CD4-positive, alpha-beta memory T cell (primary cell): ENCODE data around the gene PRR15L. TPM values are rescaled to one million over a fixed set of nuclear protein-coding genes. Genes with fewer than 3 reads are reported as not detected.

Experiments used
- CTCF ChIA-PET: fragments of 350-600 bp; sonication (Branson Sonifier 250); formaldehyde crosslinking; loops from one replicate; lab custom pipeline; 2021; ENCODE audit warnings: inconsistent platforms; ENCODE audit not compliant: partially characterized antibody; lab: Charles Lee
- POLR2A ChIA-PET: fragments of 350-600 bp; sonication (Branson Sonifier 250); formaldehyde crosslinking; loops from one replicate; lab custom pipeline; 2021; ENCODE audit not compliant: partially characterized antibody; lab: Charles Lee
- DNase-seq, 5 donors: peaks; one replicate each; pipeline versions ENCODE4 v3.0.0 to v3.0.0-alpha.2; 2020 to 2022; ENCODE audit warnings: mixed read lengths in 1 of 5
- H3K27ac ChIP-seq: one replicate; pipeline ENCODE4 v1.7.0; 2013; ENCODE audit warnings: low read depth, low read length
- H3K27me3 ChIP-seq: 2 replicates; pipeline ENCODE4 v1.7.0; 2013; ENCODE audit warnings: mild to moderate bottlenecking, low read length, moderate library complexity; ENCODE audit not compliant: insufficient read depth
- H3K36me3 ChIP-seq: 2 replicates; pipeline ENCODE4 v1.7.0; 2013; ENCODE audit warnings: mild to moderate bottlenecking, low read length, moderate library complexity; ENCODE audit not compliant: insufficient read depth
- H3K4me1 ChIP-seq: 2 replicates; pipeline ENCODE4 v1.7.0; 2013; ENCODE audit warnings: mild to moderate bottlenecking, low read length, moderate library complexity; ENCODE audit not compliant: insufficient read depth
- H3K4me3 ChIP-seq, 2 donors: one replicate each; pipeline ENCODE4 v1.7.0; 2013; ENCODE audit warnings: low read length in 2 of 2, mild to moderate bottlenecking in 1 of 2
- H3K9me3 ChIP-seq, 2 donors: one replicate each; pipeline ENCODE4 v1.7.0; 2013; ENCODE audit warnings: low read length in 2 of 2, control low read depth in 1 of 2; ENCODE audit not compliant: control insufficient read depth in 1 of 2
- H3K27ac Mint-ChIP-seq, 7 donors: one replicate each; pipeline ENCODE4 v1.8.0; 2020 to 2021; ENCODE audit warnings: mixed read lengths in 7 of 7, mild to moderate bottlenecking in 6 of 7, inconsistent platforms in 3 of 7, moderate library complexity in 3 of 7
- H3K27me3 Mint-ChIP-seq, 2 donors: one replicate each; pipeline ENCODE4 v1.8.0; 2020 to 2021; ENCODE audit warnings: mixed read lengths in 2 of 2
- H3K36me3 Mint-ChIP-seq, 2 donors: one replicate each; pipeline ENCODE4 v1.8.0; 2020 to 2021; ENCODE audit warnings: mixed read lengths in 2 of 2, inconsistent platforms in 1 of 2, mild to moderate bottlenecking in 1 of 2
- H3K4me1 Mint-ChIP-seq, 4 donors: one replicate each; pipeline ENCODE4 v1.8.0; 2020 to 2021; ENCODE audit warnings: mixed read lengths in 4 of 4, mild to moderate bottlenecking in 1 of 4
- H3K4me3 Mint-ChIP-seq, 8 donors: one replicate each; pipeline ENCODE4 v1.8.0; 2020 to 2021; ENCODE audit warnings: mixed read lengths in 8 of 8, mild to moderate bottlenecking in 7 of 8, moderate library complexity in 6 of 8, inconsistent platforms in 3 of 8
- H3K9me3 Mint-ChIP-seq, 8 donors: one replicate each; pipeline ENCODE4 v1.8.0; 2020 to 2021; ENCODE audit warnings: mixed read lengths in 8 of 8, mild to moderate bottlenecking in 5 of 8, inconsistent platforms in 3 of 8, moderate library complexity in 1 of 8
- intact Hi-C: fragments of 100-400 bp; cut with micrococcal nuclease; formaldehyde crosslinking; loops from one replicate; pipeline ENCODE4 v1.15.1; 2023
- polyA plus RNA-seq, 2 donors: library from polyadenylated mRNA; unstranded; fragments of 300-500 nt; fragmentation: Illumina TruSeq; gene quantifications; one replicate each; pipeline ENCODE4 v1.2.3, GENCODE V29; 2021
- total RNA-seq, 2 experiments: library from RNA; stranded (reverse); gene quantifications; one replicate each; pipeline ENCODE4 v1.2.3, GENCODE V29; 2021

Gene PRR15L
- total and polyA plus RNA-seq, 4 experiments from 2014 or later: 0.11 TPM; not detected in 3

GRCh38 chr17:47962901-47963300, 5.2 kb upstream of the PRR15L start:
- Histone ChIP-seq H3K4me3 (no peak overlapping the region), H3K27me3 (no peaks in the 10 kb centered on the region), H3K4me1 (no peaks in the 10 kb centered on the region), H3K36me3 (no peaks in the 10 kb centered on the region), H3K27ac (no peak overlapping the region), H3K9me3 (no peaks in the 10 kb centered on the region)
- Mint-ChIP-seq H3K4me1 (no peaks in the 10 kb centered on the region), H3K36me3 (no peaks in the 10 kb centered on the region), H3K9me3 (peaks cover 0 to 1% (median 0%) of the 10 kb centered on the region in 8 donors), H3K4me3 (no peak overlapping the region), H3K27ac (no peak overlapping the region), H3K27me3 (no peaks in the 10 kb centered on the region)
- POLR2A ChIA-PET: no interaction called here
- no peak for DNase-seq
- intact Hi-C loops: no loop called here
- CTCF ChIA-PET: interaction anchor here (9.9 kb wide), 1 partner anchor 17 kb away, joined by 244 read pairs; the partner anchor contains the start of gene PNPO

- Histone ChIP-seq H3K4me3 (no peak overlapping the region), H3K36me3 (no peaks in the 10 kb centered on the region), H3K27me3 (no peaks in the 10 kb centered on the region), H3K4me1 (no peaks in the 10 kb centered on the region), H3K27ac (no peak overlapping the region), H3K9me3 (no peaks in the 10 kb centered on the region)
- Mint-ChIP-seq H3K4me1 (no peaks in the 10 kb centered on the region), H3K4me3 (no peak overlapping the region), H3K9me3 (peaks cover 0 to 1% (median 0%) of the 10 kb centered on the region in 8 donors), H3K27me3 (no peaks in the 10 kb centered on the region), H3K36me3 (no peaks in the 10 kb centered on the region), H3K27ac (peak overlapping the region in 1 of 7 donors; percentile 9)
- CTCF ChIA-PET: interaction anchor here (1.4 kb wide), 1 partner anchor 10 kb away, joined by 3 read pairs; the partner anchor contains the start of gene CDK5RAP3
- intact Hi-C loops: no loop called here
- POLR2A ChIA-PET: interaction anchor here (0.9 to 1.4 kb wide), 2 partner anchors 9 to 13 kb away, joined by 3 to 6 read pairs; partner anchors contain the start of gene CDK5RAP3
- no peak for DNase-seq
Observed at GRCh38 chr17:47961406-47961805, 3.7 kb upstream of the PRR15L start.

GRCh38 chr17:47959825-47960655, 2.4 kb upstream of the PRR15L start:
- DNase-seq: no peak
- no peaks in the 10 kb centered on the region for H3K36me3 Mint-ChIP-seq
- Histone ChIP-seq H3K9me3 (no peaks in the 10 kb centered on the region), H3K4me1 (no peaks in the 10 kb centered on the region), H3K27ac (no peak overlapping the region), H3K36me3 (no peaks in the 10 kb centered on the region), H3K4me3 (no peak overlapping the region), H3K27me3 (no peaks in the 10 kb centered on the region)
- H3K27ac Mint-ChIP-seq: no peak overlapping the region
- no peaks in the 10 kb centered on the region for H3K27me3 Mint-ChIP-seq
- peaks cover 0 to 1% (median 0%) of the 10 kb centered on the region in 8 donors for H3K9me3 Mint-ChIP-seq
- no peak overlapping the region for H3K4me3 Mint-ChIP-seq
- intact Hi-C loops: no loop called here
- CTCF ChIA-PET: interaction anchor here (0.9 to 2.5 kb wide), 3 partner anchors 10 to 19 kb away, joined by 3 to 34 read pairs (median 8); partner anchors contain the start of gene CDK5RAP3
- POLR2A ChIA-PET: interaction anchor here (1.2 kb wide), 1 partner anchor 10 kb away, joined by 4 read pairs; no protein-coding TSS in a partner anchor
- no peaks in the 10 kb centered on the region for H3K4me1 Mint-ChIP-seq

GRCh38 chr17:47956791-47957590, 692 bp downstream of the PRR15L start:
- Mint-ChIP-seq H3K27ac (peak overlapping the region in 1 of 7 donors; percentile 68), H3K36me3 (peaks cover 0 to 4% of the 10 kb centered on the region in 2 donors), H3K4me3 (no peak overlapping the region), H3K4me1 (no peaks in the 10 kb centered on the region), H3K27me3 (no peaks in the 10 kb centered on the region), H3K9me3 (no peaks in the 10 kb centered on the region)
- H3K9me3 ChIP-seq: no peaks in the 10 kb centered on the region
- ChIA-PET CTCF (interaction anchor here (0.8 to 2.1 kb wide), 4 partner anchors 9 to 114 kb away, joined by 3 to 16 read pairs (median 8); partner anchors contain the start of gene CDK5RAP3), POLR2A (interaction anchor here (1.5 to 2.4 kb wide), 2 partner anchors 14 to 15 kb away, joined by 3 to 7 read pairs; partner anchors contain the start of genes CDK5RAP3 and PNPO)
- no peak overlapping the region for H3K4me3 ChIP-seq
- no peaks in the 10 kb centered on the region for H3K27me3 ChIP-seq
- H3K36me3 ChIP-seq: no peaks in the 10 kb centered on the region
- DNase-seq: no peak
- H3K4me1 ChIP-seq: no peaks in the 10 kb centered on the region
- H3K27ac ChIP-seq: no peak overlapping the region
- intact Hi-C loops: no loop called here

- Mint-ChIP-seq H3K4me1 (no peaks in the 10 kb centered on the region), H3K9me3 (no peaks in the 10 kb centered on the region), H3K4me3 (no peak overlapping the region), H3K27me3 (no peaks in the 10 kb centered on the region), H3K27ac (no peak overlapping the region), H3K36me3 (peaks cover 0 to 4% of the 10 kb centered on the region in 2 donors)
- POLR2A ChIA-PET: interaction anchor here (1.5 kb wide), 1 partner anchor 14 kb away, joined by 3 read pairs; the partner anchor contains the start of gene PNPO
- Histone ChIP-seq H3K4me1 (no peaks in the 10 kb centered on the region), H3K36me3 (no peaks in the 10 kb centered on the region), H3K4me3 (no peak overlapping the region), H3K9me3 (no peaks in the 10 kb centered on the region), H3K27ac (no peak overlapping the region), H3K27me3 (no peaks in the 10 kb centered on the region)
- no peak for DNase-seq
- intact Hi-C loops: no loop called here
- CTCF ChIA-PET: interaction anchor here (1.2 to 2.5 kb wide), 8 partner anchors 8 to 24 kb away, joined by 3 to 18 read pairs (median 5); partner anchors contain the start of gene CDK5RAP3
Observed at GRCh38 chr17:47955497-47956461, 1.9 kb downstream of the PRR15L start.

- no peak overlapping the region for H3K27ac ChIP-seq
- ChIA-PET CTCF (interaction anchor here (1.7 to 2.5 kb wide), 2 partner anchors 11 to 16 kb away, joined by 4 to 18 read pairs; partner anchors contain the start of gene CDK5RAP3), POLR2A (no interaction called here)
- Mint-ChIP-seq H3K4me1 (peaks cover 10 to 13% (median 12%) of the 10 kb centered on the region in 4 donors), H3K27ac (no peak overlapping the region), H3K4me3 (no peak overlapping the region), H3K9me3 (no peaks in the 10 kb centered on the region), H3K27me3 (no peaks in the 10 kb centered on the region), H3K36me3 (peaks cover 4% of the 10 kb centered on the region in 2 donors)
- no peaks in the 10 kb centered on the region for H3K9me3 ChIP-seq
- no peaks in the 10 kb centered on the region for H3K36me3 ChIP-seq
- no peaks in the 10 kb centered on the region for H3K27me3 ChIP-seq
- H3K4me1 ChIP-seq: peaks cover 16% of the 10 kb centered on the region
- intact Hi-C loops: no loop called here
- no peak for DNase-seq
- no peak overlapping the region for H3K4me3 ChIP-seq
Observed at GRCh38 chr17:47953909-47954308, 3.8 kb downstream of the PRR15L start.
